HepG2 (cell line): Measurements from ENCODE around the gene OR10P1. TPM values are rescaled to one million over a fixed set of nuclear protein-coding genes. Genes with fewer than 3 reads are reported as not detected.

Experiments
- ATAC-seq: fragments of 200-7000 bp; cut with Tn5 transposase; 3 replicates; pipeline ENCODE4 v1.9.1; 2020; ENCODE audit warnings: mild to moderate bottlenecking, moderate library complexity
- BruUV-seq: library from RNA; stranded (reverse); fragments of 400-500 nt; replicated peaks from 2 replicates; lab custom pipeline; 2021; lab: Mats Ljungman, UMichigan
- CTCF ChIA-PET: fragments of 300-600 bp; formaldehyde crosslinking; extraction: SDS; loops from one replicate; lab custom pipeline; 2021; ENCODE audit warnings: low total read pairs, inconsistent platforms, low intra/inter-chr PET ratio; lab: Yijun Ruan, JAX
- POLR2A ChIA-PET: fragments of 350-600 bp; sonication (Branson Sonifier 250); formaldehyde crosslinking; loops from one replicate; lab custom pipeline; 2020; ENCODE audit warnings: antibody characterized with exemption, inconsistent platforms; lab: Yijun Ruan, JAX
- DNase-seq: peaks from one replicate; pipeline ENCODE4 v3.0.0-alpha.2; 2015; ENCODE audit warnings: low spot score
- FAIRE-seq: peaks from 3 replicates; lab custom pipeline; 2011; peaks lifted over from hg19 to GRCh38; lab: Jason Lieb, UNC
- H2AFZ ChIP-seq: one replicate; pipeline ENCODE4 v1.6.1; 2011; ENCODE audit warnings: low read length, inconsistent platforms
- H3K27ac ChIP-seq: fragments of 300-600 bp; 3 replicates; pipeline ENCODE4 v1.8.0; 2011; ENCODE audit warnings: mixed run types, mild to moderate bottlenecking, mixed read lengths, low read length, inconsistent platforms; ENCODE audit not compliant: insufficient read depth; ENCODE audit errors: extremely low read length
- H3K27me3 ChIP-seq, 2 experiments: fragments of 200-600 bp in 1 of 2; 2 replicates in 1 of 2; 3 replicates in 1 of 2; pipeline versions ENCODE4 v1.6.0 to v1.8.0; 2011; ENCODE audit warnings: low read length in 2 of 2, mild to moderate bottlenecking in 2 of 2, moderate library complexity in 2 of 2, inconsistent platforms in 1 of 2; ENCODE audit not compliant: insufficient read depth in 2 of 2, control insufficient read depth in 1 of 2
- H3K36me3 ChIP-seq, 2 experiments: fragments of 200-600 bp in 1 of 2; replicated peaks in 1 of 2; 2 replicates in 1 of 2; 3 replicates in 1 of 2; pipeline versions ENCODE4 v1.5.1 to v1.8.0; 2011; ENCODE audit warnings: low read length in 2 of 2, inconsistent platforms in 1 of 2; ENCODE audit not compliant: insufficient read depth in 2 of 2, control insufficient read depth in 1 of 2
- H3K4me1 ChIP-seq: 2 replicates; pipeline ENCODE4 v1.5.1; 2012; ENCODE audit warnings: low read length, inconsistent platforms; ENCODE audit not compliant: insufficient read depth
- H3K4me2 ChIP-seq: 2 replicates; pipeline ENCODE4 v1.6.0; 2011; ENCODE audit warnings: low read depth, low read length, inconsistent platforms
- H3K4me3 ChIP-seq, 3 experiments: fragments of 200-600 bp in 1 of 3; sonication (generic), shearing (Covaris generic) in 1 of 3; replicated peaks in 1 of 3; 2 replicates each; pipeline ENCODE4 v1.5.1; 2011 to 2016; ENCODE audit warnings: low read length in 3 of 3, inconsistent platforms in 2 of 3, low read depth in 2 of 3, mild to moderate bottlenecking in 2 of 3, control low read depth in 1 of 3, mixed read lengths in 1 of 3; ENCODE audit not compliant: insufficient read depth in 1 of 3
- H3K79me2 ChIP-seq: one replicate; pipeline ENCODE4 v1.6.1; 2011; ENCODE audit warnings: low read length, inconsistent platforms; ENCODE audit not compliant: insufficient read depth
- H3K9ac ChIP-seq: 2 replicates; pipeline ENCODE4 v1.6.0; 2011; ENCODE audit warnings: mild to moderate bottlenecking, low read depth, low read length, inconsistent platforms; ENCODE audit not compliant: insufficient read depth
- H3K9me3 ChIP-seq: 2 replicates; pipeline ENCODE4 v1.5.1; 2012; ENCODE audit warnings: mild to moderate bottlenecking, low read length
- H4K20me1 ChIP-seq: 2 replicates; pipeline ENCODE4 v1.6.0; 2011; ENCODE audit warnings: inconsistent platforms, mild to moderate bottlenecking, low read length, moderate library complexity; ENCODE audit not compliant: insufficient read depth
- CREM ChIP-seq, 2 experiments: sonication (generic) in 1 of 2; formaldehyde crosslinking in 1 of 2; IDR thresholded peaks; 2 replicates each; pipeline versions ENCODE4 v1.4.0 to v1.6.1; 2016 to 2020; ENCODE audit warnings: antibody characterized with exemption in 1 of 2, mild to moderate bottlenecking in 1 of 2, missing genetic modification reagents in 1 of 2
- FOXA3 ChIP-seq: IDR thresholded peaks from 2 replicates; pipeline ENCODE4 v1.6.1; 2016; ENCODE audit warnings: missing genetic modification reagents, missing compliant biosample characterization
- KMT2B ChIP-seq: IDR thresholded peaks from 2 replicates; pipeline ENCODE4 v1.6.1; 2016; ENCODE audit warnings: missing genetic modification reagents, missing compliant biosample characterization
- NFIB ChIP-seq: sonication (generic); formaldehyde crosslinking; IDR thresholded peaks from 2 replicates; pipeline ENCODE4 v1.9.0; 2021; ENCODE audit warnings: missing genetic modification reagents, mild to moderate bottlenecking, borderline replicate concordance
- POLR2AphosphoS5 ChIP-seq: IDR thresholded peaks from 2 replicates; pipeline ENCODE4 v1.6.1; 2012; ENCODE audit warnings: low read depth, low read length
- RBAK ChIP-seq: sonication (generic); formaldehyde crosslinking; IDR thresholded peaks from 2 replicates; pipeline ENCODE4 v1.5.1; 2020; ENCODE audit warnings: mild to moderate bottlenecking, missing genetic modification reagents
- SMAD1 ChIP-seq: sonication (generic); formaldehyde crosslinking; IDR thresholded peaks from 2 replicates; pipeline ENCODE4 v1.4.0; 2020; ENCODE audit warnings: missing genetic modification reagents, low read depth, mild to moderate bottlenecking, borderline replicate concordance
- ZNF256 ChIP-seq: sonication (generic); formaldehyde crosslinking; conservative IDR thresholded peaks from 2 replicates; pipeline ENCODE4 v1.4.0; 2020; ENCODE audit warnings: missing genetic modification reagents
- ZNF670 ChIP-seq: sonication (generic); formaldehyde crosslinking; IDR thresholded peaks from 2 replicates; pipeline ENCODE4 v1.8.0; 2022; ENCODE audit warnings: mild to moderate bottlenecking, missing genetic modification reagents, borderline replicate concordance
- WGBS: methylation state at CpG from one replicate; pipeline ENCODE4 v1.1.6; 2017; ENCODE audit warnings: low lambda C conversion rate; 5-methylcytosine and 5-hydroxymethylcytosine counted together
- in situ Hi-C: cut with HindIII; loops from 2 replicates; pipeline ENCODE4 v1.10.0; 2017; ENCODE audit warnings: low pct_unique_long_range_greater_than_20kb; ENCODE audit not compliant: extremely low pct_ligation_motif_present
- intact Hi-C: fragments of 100-400 bp; cut with micrococcal nuclease; formaldehyde crosslinking; loops from one replicate; pipeline ENCODE4 v1.10.0; 2022; ENCODE audit not compliant: unreplicated experiment
- polyA plus RNA-seq, 8 experiments: library from polyadenylated mRNA; depleted of rRNA in 3 of 8; stranded (reverse) in 7 of 8; unstranded in 1 of 8; fragments of >200 nt; fragmentation: Illumina TruSeq in 4 of 8; extraction: Trizol in 4 of 8; gene quantifications; 2 replicates each; pipeline versions ENCODE4 v1.2.1 to v1.2.3, GENCODE V29; 2011 to 2016; ENCODE audit warnings: low read depth in 4 of 8, missing spikeins in 1 of 8, mixed read lengths in 1 of 8; ENCODE audit not compliant: insufficient read depth in 1 of 8
- total RNA-seq, 5 experiments: library from RNA; depleted of rRNA; stranded (reverse); fragments of >200 nt; fragmentation: Illumina TruSeq; extraction: Trizol; gene quantifications; 2 replicates each; pipeline ENCODE4 v1.2.3, GENCODE V29; 2016; ENCODE audit warnings: low read depth in 1 of 5
- TF ChIP-seq, protein P1 (sequence below): sonication (generic); formaldehyde crosslinking; IDR thresholded peaks from 2 replicates; pipeline ENCODE4 v1.5.0; 2020; ENCODE audit warnings: missing genetic modification reagents, mild to moderate bottlenecking, borderline replicate concordance
- TF ChIP-seq, protein P2 (sequence below): sonication (generic); formaldehyde crosslinking; IDR thresholded peaks from 2 replicates; pipeline ENCODE4 v1.4.0; 2020; ENCODE audit warnings: missing genetic modification reagents
- TF ChIP-seq, protein P3 (sequence below): sonication (generic); formaldehyde crosslinking; IDR thresholded peaks from 2 replicates; pipeline ENCODE4 v1.8.1; 2022; ENCODE audit warnings: low read depth, mild to moderate bottlenecking, missing genetic modification reagents
- TF ChIP-seq, protein P4 (sequence below): sonication (generic); formaldehyde crosslinking; conservative IDR thresholded peaks from 2 replicates; pipeline ENCODE4 v1.4.0; 2020; ENCODE audit warnings: missing genetic modification reagents
- TF ChIP-seq, protein P5 (sequence below): IDR thresholded peaks from 2 replicates; pipeline ENCODE4 v1.6.1; 2016; ENCODE audit warnings: control low read depth

OR10P1 gene
- total and polyA plus RNA-seq, 2 of the 13 experiments (the other 11 are each of a cell fraction or from before 2014, with no cell fraction given): not detected

DNA sequence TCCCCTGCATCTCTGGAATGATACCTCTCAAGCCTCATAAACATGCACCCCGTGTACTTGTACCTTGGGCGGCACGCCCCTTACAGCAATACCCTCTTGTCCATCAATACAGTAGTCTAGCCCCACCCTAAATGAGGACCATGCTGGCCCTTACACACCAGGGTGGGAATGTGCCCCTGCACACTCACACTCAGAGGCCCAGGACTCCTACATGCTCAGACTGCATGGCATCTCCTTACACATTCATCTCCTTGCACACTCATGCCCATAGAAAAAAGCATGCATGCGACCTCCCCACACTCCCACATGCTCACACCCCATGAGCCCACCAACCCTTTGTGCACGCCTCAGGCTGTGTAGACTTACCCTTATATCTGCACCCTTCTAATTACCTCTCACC is 49.0 kb downstream of the OR10P1 start:
- H3K9ac ChIP-seq: no peak overlapping the region
- H3K27ac ChIP-seq: no peak overlapping the region
- no peak overlapping the region for H3K4me2 ChIP-seq
- H3K4me3 ChIP-seq: no peak overlapping the region
- no peak overlapping the region for H2AFZ ChIP-seq
- H3K4me1 ChIP-seq: peaks cover 20% of the 10 kb centered on the region
- ChIA-PET CTCF (no interaction called here), POLR2A (no interaction called here)
- no peak for DNase-seq
- no peaks in the 10 kb centered on the region; a peak in 1 of 5 replicates for H3K27me3 ChIP-seq
- H3K36me3 ChIP-seq: peaks cover 0 to 3% of the 10 kb centered on the region in 2 experiments; a peak in 1 of 5 replicates
- TF ChIP-seq ZNF670 (CRISPR knock-in tag) (no peak), KMT2B (CRISPR knock-in tag) (no peak), ZNF256 (CRISPR knock-in tag) (no peak), NFIB (CRISPR knock-in tag) (no peak), RBAK (no peak), POLR2AphosphoS5 (no peak), FOXA3 (CRISPR knock-in tag) (no peak), CREM (IDR thresholded peaks at IDR 0.05) (no peak), CREM (CRISPR knock-in tag; IDR thresholded peaks at IDR 0.05) (no peak), SMAD1 (CRISPR knock-in tag) (no peak)
- TF ChIP-seq, protein P1, sequence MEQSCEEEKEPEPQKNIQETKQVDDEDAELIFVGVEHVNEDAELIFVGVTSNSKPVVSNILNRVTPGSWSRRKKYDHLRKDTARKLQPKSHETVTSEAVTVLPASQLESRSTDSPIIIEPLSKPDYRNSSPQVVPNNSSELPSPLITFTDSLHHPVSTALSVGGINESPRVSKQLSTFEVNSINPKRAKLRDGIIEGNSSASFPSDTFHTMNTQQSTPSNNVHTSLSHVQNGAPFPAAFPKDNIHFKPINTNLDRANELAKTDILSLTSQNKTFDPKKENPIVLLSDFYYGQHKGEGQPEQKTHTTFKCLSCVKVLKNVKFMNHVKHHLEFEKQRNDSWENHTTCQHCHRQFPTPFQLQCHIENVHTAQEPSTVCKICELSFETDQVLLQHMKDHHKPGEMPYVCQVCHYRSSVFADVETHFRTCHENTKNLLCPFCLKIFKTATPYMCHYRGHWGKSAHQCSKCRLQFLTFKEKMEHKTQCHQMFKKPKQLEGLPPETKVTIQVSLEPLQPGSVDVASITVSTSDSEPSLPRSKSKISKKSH (CRISPR knock-in tag): no peak
- TF ChIP-seq, protein P2, sequence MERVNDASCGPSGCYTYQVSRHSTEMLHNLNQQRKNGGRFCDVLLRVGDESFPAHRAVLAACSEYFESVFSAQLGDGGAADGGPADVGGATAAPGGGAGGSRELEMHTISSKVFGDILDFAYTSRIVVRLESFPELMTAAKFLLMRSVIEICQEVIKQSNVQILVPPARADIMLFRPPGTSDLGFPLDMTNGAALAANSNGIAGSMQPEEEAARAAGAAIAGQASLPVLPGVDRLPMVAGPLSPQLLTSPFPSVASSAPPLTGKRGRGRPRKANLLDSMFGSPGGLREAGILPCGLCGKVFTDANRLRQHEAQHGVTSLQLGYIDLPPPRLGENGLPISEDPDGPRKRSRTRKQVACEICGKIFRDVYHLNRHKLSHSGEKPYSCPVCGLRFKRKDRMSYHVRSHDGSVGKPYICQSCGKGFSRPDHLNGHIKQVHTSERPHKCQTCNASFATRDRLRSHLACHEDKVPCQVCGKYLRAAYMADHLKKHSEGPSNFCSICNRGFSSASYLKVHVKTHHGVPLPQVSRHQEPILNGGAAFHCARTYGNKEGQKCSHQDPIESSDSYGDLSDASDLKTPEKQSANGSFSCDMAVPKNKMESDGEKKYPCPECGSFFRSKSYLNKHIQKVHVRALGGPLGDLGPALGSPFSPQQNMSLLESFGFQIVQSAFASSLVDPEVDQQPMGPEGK (CRISPR knock-in tag): no peak
- TF ChIP-seq, protein P3, sequence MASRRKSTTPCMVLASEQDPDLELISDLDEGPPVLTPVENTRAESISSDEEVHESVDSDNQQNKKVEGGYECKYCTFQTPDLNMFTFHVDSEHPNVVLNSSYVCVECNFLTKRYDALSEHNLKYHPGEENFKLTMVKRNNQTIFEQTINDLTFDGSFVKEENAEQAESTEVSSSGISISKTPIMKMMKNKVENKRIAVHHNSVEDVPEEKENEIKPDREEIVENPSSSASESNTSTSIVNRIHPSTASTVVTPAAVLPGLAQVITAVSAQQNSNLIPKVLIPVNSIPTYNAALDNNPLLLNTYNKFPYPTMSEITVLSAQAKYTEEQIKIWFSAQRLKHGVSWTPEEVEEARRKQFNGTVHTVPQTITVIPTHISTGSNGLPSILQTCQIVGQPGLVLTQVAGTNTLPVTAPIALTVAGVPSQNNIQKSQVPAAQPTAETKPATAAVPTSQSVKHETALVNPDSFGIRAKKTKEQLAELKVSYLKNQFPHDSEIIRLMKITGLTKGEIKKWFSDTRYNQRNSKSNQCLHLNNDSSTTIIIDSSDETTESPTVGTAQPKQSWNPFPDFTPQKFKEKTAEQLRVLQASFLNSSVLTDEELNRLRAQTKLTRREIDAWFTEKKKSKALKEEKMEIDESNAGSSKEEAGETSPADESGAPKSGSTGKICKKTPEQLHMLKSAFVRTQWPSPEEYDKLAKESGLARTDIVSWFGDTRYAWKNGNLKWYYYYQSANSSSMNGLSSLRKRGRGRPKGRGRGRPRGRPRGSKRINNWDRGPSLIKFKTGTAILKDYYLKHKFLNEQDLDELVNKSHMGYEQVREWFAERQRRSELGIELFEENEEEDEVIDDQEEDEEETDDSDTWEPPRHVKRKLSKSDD (CRISPR knock-in tag): no peak
- TF ChIP-seq, protein P4, sequence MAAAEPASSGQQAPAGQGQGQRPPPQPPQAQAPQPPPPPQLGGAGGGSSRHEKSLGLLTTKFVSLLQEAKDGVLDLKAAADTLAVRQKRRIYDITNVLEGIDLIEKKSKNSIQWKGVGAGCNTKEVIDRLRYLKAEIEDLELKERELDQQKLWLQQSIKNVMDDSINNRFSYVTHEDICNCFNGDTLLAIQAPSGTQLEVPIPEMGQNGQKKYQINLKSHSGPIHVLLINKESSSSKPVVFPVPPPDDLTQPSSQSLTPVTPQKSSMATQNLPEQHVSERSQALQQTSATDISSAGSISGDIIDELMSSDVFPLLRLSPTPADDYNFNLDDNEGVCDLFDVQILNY: no peak
- TF ChIP-seq, protein P5, sequence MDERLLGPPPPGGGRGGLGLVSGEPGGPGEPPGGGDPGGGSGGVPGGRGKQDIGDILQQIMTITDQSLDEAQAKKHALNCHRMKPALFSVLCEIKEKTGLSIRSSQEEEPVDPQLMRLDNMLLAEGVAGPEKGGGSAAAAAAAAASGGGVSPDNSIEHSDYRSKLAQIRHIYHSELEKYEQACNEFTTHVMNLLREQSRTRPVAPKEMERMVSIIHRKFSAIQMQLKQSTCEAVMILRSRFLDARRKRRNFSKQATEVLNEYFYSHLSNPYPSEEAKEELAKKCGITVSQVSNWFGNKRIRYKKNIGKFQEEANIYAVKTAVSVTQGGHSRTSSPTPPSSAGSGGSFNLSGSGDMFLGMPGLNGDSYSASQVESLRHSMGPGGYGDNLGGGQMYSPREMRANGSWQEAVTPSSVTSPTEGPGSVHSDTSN (CRISPR knock-in tag): no peak
- no peaks in the 10 kb centered on the region for H4K20me1 ChIP-seq
- intact Hi-C loops: no loop called here
- BruUV-seq: no TSS peak
- in situ Hi-C loops: no loop called here
- peaks cover 7% of the 10 kb centered on the region for H3K79me2 ChIP-seq
- no peak for ATAC-seq
- FAIRE-seq: no peak
- 89% methylated on average over 5 of the region's 5 CpGs for WGBS
- H3K9me3 ChIP-seq: no peaks in the 10 kb centered on the region
